Peyer's patch (tissue), 4 donors: ENCODE results near the gene ARCN1. TPM values are rescaled to one million over a fixed set of nuclear protein-coding genes. Genes with fewer than 3 reads are reported as not detected.
A peak's percentile ranks its signal among the peaks of the same experiment; 100 is the strongest.

ENCODE experiments used
- DNase-seq, 3 donors: peaks; one replicate each; pipeline ENCODE4 v3.0.0-alpha.2; 2017 to 2019
- H3K27ac ChIP-seq, 4 donors: fragments of 200-600 bp; sonication (generic); one replicate each; pipeline ENCODE4 v1.5.1; 2016 to 2019
- H3K27me3 ChIP-seq, 2 donors: fragments of 200-600 bp; sonication (generic); one replicate each; pipeline ENCODE4 v1.5.1; 2019
- H3K36me3 ChIP-seq, 3 donors: fragments of 200-600 bp; sonication (generic); one replicate each; pipeline ENCODE4 v1.5.1; 2016 to 2019
- H3K4me1 ChIP-seq, 4 donors: fragments of 200-600 bp; sonication (generic); one replicate each; pipeline ENCODE4 v1.5.1; 2016 to 2019
- H3K4me3 ChIP-seq, 4 donors: fragments of 200-600 bp; sonication (generic); 1 replicate in 3 of 4; 2 replicates in 1 of 4; pipeline ENCODE4 v1.5.1; 2016 to 2019; ENCODE audit warnings: mild to moderate bottlenecking in 1 of 4
- H3K9me3 ChIP-seq, 4 donors: fragments of 200-600 bp; sonication (generic); one replicate each; pipeline ENCODE4 v1.5.1; 2016 to 2019; ENCODE audit warnings: mild to moderate bottlenecking in 1 of 4
- CTCF ChIP-seq, 6 experiments: fragments of 450-650 bp in 4 of 6; fragments of 200-600 bp in 2 of 6; sonication (generic) in 1 of 6; IDR thresholded peaks; one replicate each; pipeline ENCODE4 v1.5.1; 2017 to 2019; ENCODE audit warnings: antibody characterized with exemption in 6 of 6, mild to moderate bottlenecking in 3 of 6, moderate library complexity in 1 of 6
- POLR2A ChIP-seq, 2 donors: fragments of 450-650 bp; IDR thresholded peaks; one replicate each; pipeline ENCODE4 v1.5.1; 2017; ENCODE audit warnings: antibody characterized with exemption in 2 of 2, mild to moderate bottlenecking in 2 of 2, moderate library complexity in 2 of 2
- total RNA-seq, 4 donors: library from RNA; depleted of rRNA; stranded (reverse); fragments of >200 nt; gene quantifications; one replicate each; pipeline ENCODE4 v1.1.0, GENCODE V29; 2016

The ARCN1 gene
- total RNA-seq, 4 donors from 2014 or later, result 54.5 to 116 (median 91.0) TPM

DNA sequence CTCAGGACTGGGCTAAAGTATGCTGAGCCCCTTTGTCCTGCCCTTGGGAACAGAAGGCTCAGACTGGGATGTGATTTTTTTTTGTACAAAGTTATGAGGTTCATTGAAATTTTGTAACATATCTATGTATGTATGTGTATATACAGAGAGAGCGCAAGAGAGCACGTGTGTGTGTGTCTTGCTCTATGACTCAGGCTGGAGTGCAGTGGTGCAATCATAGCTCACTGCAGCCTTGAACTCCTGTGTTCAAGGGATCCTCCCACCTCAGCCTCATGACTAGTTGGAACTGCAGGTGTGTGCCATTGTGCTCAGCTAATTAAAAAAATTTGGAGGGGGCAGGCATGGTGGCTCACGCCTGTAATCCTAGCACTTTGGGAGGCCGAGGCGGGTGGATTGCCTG lies 35.5 kb upstream of the ARCN1 start:
- Histone ChIP-seq H3K4me3 (no peak overlapping the region), H3K4me1 (peaks cover 0 to 16% (median 0%) of the 10 kb centered on the region in 4 donors), H3K9me3 (no peaks in the 10 kb centered on the region), H3K36me3 (peaks cover 0 to 9% (median 0%) of the 10 kb centered on the region in 3 donors), H3K27me3 (no peaks in the 10 kb centered on the region), H3K27ac (peak overlapping the region in 1 of 4 donors; percentile 16)
- peak in 1 of 3 donors; percentile 67 for DNase-seq
- no peak for TF ChIP-seq CTCF (IDR thresholded peaks at IDR 0.05)
- TF ChIP-seq POLR2A (IDR thresholded peaks at IDR 0.05), result no peak

- Histone ChIP-seq H3K9me3 (no peaks in the 10 kb centered on the region), H3K4me1 (peaks cover 0 to 13% (median 0%) of the 10 kb centered on the region in 4 donors), H3K27ac (peak overlapping the region in 1 of 4 donors; percentile 16), H3K36me3 (peaks cover 0 to 9% (median 0%) of the 10 kb centered on the region in 3 donors), H3K4me3 (no peak overlapping the region), H3K27me3 (no peaks in the 10 kb centered on the region)
- DNase-seq, result no peak
- TF ChIP-seq CTCF (IDR thresholded peaks at IDR 0.05), result no peak
- no peak for TF ChIP-seq POLR2A (IDR thresholded peaks at IDR 0.05)
These were observed 34.7 kb upstream of the ARCN1 start for GRCh38 chr11:118537409-118537980.

- no peak for TF ChIP-seq POLR2A (IDR thresholded peaks at IDR 0.05)
- no peak for TF ChIP-seq CTCF (IDR thresholded peaks at IDR 0.05)
- no peaks in the 10 kb centered on the region for H3K27me3 ChIP-seq
- peaks cover 0 to 29% (median 0%) of the 10 kb centered on the region in 3 donors for H3K36me3 ChIP-seq
- peak in 1 of 3 donors; percentile 11 for DNase-seq
- no peaks in the 10 kb centered on the region for H3K9me3 ChIP-seq
- no peak overlapping the region for H3K27ac ChIP-seq
- H3K4me1 ChIP-seq, result no peaks in the 10 kb centered on the region
- no peak overlapping the region for H3K4me3 ChIP-seq
These were observed 28.1 kb upstream of the ARCN1 start for GRCh38 chr11:118544010-118544646.

DNA sequence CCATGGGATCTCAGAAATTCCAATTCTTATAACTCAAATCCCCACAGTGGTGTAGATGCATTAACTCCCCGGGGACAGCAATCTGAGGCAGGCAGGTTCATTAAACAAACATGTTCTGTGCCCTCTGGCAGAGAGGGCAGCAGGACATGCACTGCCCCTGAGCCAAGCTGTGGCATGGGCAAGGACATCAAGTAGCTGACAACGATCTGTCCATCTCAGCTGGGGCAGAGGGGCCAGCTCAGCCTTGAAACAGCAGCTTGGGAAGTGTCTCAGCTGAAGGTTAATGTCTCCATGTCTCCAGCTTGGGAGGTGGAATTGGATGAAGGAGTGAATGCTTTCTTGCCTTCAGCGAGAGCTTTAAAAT lies 27.6 kb upstream of the ARCN1 start:
- H3K9me3 ChIP-seq, result no peaks in the 10 kb centered on the region
- peak in 1 of 3 donors; percentile 28 for DNase-seq

GRCh38 chr11:118545533-118545932 lies 26.7 kb upstream of the ARCN1 start:
- no peak overlapping the region for H3K4me3 ChIP-seq
- DNase-seq, result peak in 1 of 3 donors; percentile 3
- H3K4me1 ChIP-seq, result no peaks in the 10 kb centered on the region
- no peaks in the 10 kb centered on the region for H3K9me3 ChIP-seq
- H3K36me3 ChIP-seq, result peaks cover 0 to 40% (median 0%) of the 10 kb centered on the region in 3 donors
- TF ChIP-seq POLR2A (IDR thresholded peaks at IDR 0.05) (no peak), CTCF (IDR thresholded peaks at IDR 0.05) (no peak)
- H3K27me3 ChIP-seq, result no peaks in the 10 kb centered on the region
- H3K27ac ChIP-seq, result no peak overlapping the region

More for the DNA sequence above, 27.6 kb upstream of the ARCN1 start:
- Histone ChIP-seq H3K36me3 (peaks cover 0 to 32% (median 0%) of the 10 kb centered on the region in 3 donors), H3K27me3 (no peaks in the 10 kb centered on the region), H3K4me1 (no peaks in the 10 kb centered on the region), H3K4me3 (no peak overlapping the region), H3K27ac (no peak overlapping the region)
- TF ChIP-seq POLR2A (IDR thresholded peaks at IDR 0.05) (no peak), CTCF (IDR thresholded peaks at IDR 0.05) (no peak)
